Stomach smooth muscle (tissue), 2 donors: Measurements from ENCODE around the gene ARFRP1.

Experiments
- H3K27ac ChIP-seq: one replicate; pipeline ENCODE4 v1.7.0; 2013; ENCODE audit warnings: mild to moderate bottlenecking, low read length, inconsistent platforms
- H3K27me3 ChIP-seq, 2 donors: one replicate each; pipeline ENCODE4 v1.7.0; 2013; ENCODE audit warnings: low read length in 2 of 2; ENCODE audit not compliant: insufficient read depth in 2 of 2, control insufficient read depth in 1 of 2
- H3K36me3 ChIP-seq, 2 donors: one replicate each; pipeline ENCODE4 v1.7.0; 2013; ENCODE audit warnings: low read length in 2 of 2; ENCODE audit not compliant: control insufficient read depth in 2 of 2, insufficient read depth in 2 of 2
- H3K4me1 ChIP-seq: one replicate; pipeline ENCODE4 v1.7.0; 2013; ENCODE audit warnings: low read length; ENCODE audit not compliant: control insufficient read depth, insufficient read depth
- H3K4me3 ChIP-seq, 2 donors: one replicate each; pipeline ENCODE4 v1.7.0; 2013; ENCODE audit warnings: low read length in 2 of 2
- H3K9ac ChIP-seq, 2 donors: one replicate each; pipeline ENCODE4 v1.7.0; 2013; ENCODE audit warnings: low read length in 2 of 2, mild to moderate bottlenecking in 1 of 2
- H3K9me3 ChIP-seq, 2 donors: one replicate each; pipeline ENCODE4 v1.7.0; 2013; ENCODE audit warnings: low read length in 2 of 2; ENCODE audit not compliant: control insufficient read depth in 2 of 2
- donor health status: healthy.
- donor health status: Pancreatic carcinoma.

ARFRP1 gene

GRCh38 chr20:63736893-63737694, 29.3 kb upstream of the ARFRP1 start:
- H3K9ac ChIP-seq, result no peak overlapping the region

GRCh38 chr20:63735859-63736718, 28.3 kb upstream of the ARFRP1 start, which contains the start of gene LIME1:
Gene LIME1 (plus strand): TSS chr20:63736664. CDS start chr20:63737550, 886 bp downstream.
- Histone ChIP-seq H3K36me3 (peaks cover 9 to 15% of the 10 kb centered on the region in 2 donors), H3K9me3 (no peaks in the 10 kb centered on the region), H3K27me3 (no peaks in the 10 kb centered on the region), H3K4me3 (no peak within 1 kb of the TSS), H3K4me1 (peaks cover 22% of the 10 kb centered on the region), H3K27ac (no peak within 1 kb of the TSS), H3K9ac (no peak within 1 kb of the TSS)

More at GRCh38 chr20:63736893-63737694, 29.3 kb upstream of the ARFRP1 start:
- Histone ChIP-seq H3K4me1 (peaks cover 32% of the 10 kb centered on the region), H3K4me3 (no peak overlapping the region), H3K27ac (no peak overlapping the region), H3K36me3 (peaks cover 9 to 14% of the 10 kb centered on the region in 2 donors), H3K27me3 (no peaks in the 10 kb centered on the region), H3K9me3 (no peaks in the 10 kb centered on the region)

- H3K4me1 ChIP-seq, result peaks cover 14% of the 10 kb centered on the region
- H3K9ac ChIP-seq, result no peak overlapping the region
- no peaks in the 10 kb centered on the region for H3K27me3 ChIP-seq
- H3K4me3 ChIP-seq, result no peak overlapping the region
- H3K9me3 ChIP-seq, result no peaks in the 10 kb centered on the region
- H3K36me3 ChIP-seq, result peaks cover 9 to 17% of the 10 kb centered on the region in 2 donors
- no peak overlapping the region for H3K27ac ChIP-seq
Observed at GRCh38 chr20:63734946-63735858, 27.4 kb upstream of the ARFRP1 start.

- Histone ChIP-seq H3K4me3 (no peak overlapping the region), H3K4me1 (peaks cover 13% of the 10 kb centered on the region), H3K36me3 (peaks cover 9 to 17% of the 10 kb centered on the region in 2 donors), H3K9ac (no peak overlapping the region), H3K27ac (no peak overlapping the region), H3K9me3 (no peaks in the 10 kb centered on the region), H3K27me3 (no peaks in the 10 kb centered on the region)
Observed at GRCh38 chr20:63734111-63734945, 26.6 kb upstream of the ARFRP1 start.

- Histone ChIP-seq H3K27me3 (no peaks in the 10 kb centered on the region), H3K27ac (no peak overlapping the region), H3K9me3 (no peaks in the 10 kb centered on the region), H3K9ac (no peak overlapping the region), H3K36me3 (peaks cover 9 to 17% of the 10 kb centered on the region in 2 donors), H3K4me1 (peaks cover 6% of the 10 kb centered on the region), H3K4me3 (no peak overlapping the region)
Observed at GRCh38 chr20:63733579-63734081, 25.9 kb upstream of the ARFRP1 start.

GRCh38 chr20:63733117-63733516, 25.3 kb upstream of the ARFRP1 start:
- Histone ChIP-seq H3K36me3 (peaks cover 9 to 17% of the 10 kb centered on the region in 2 donors), H3K9ac (no peak overlapping the region), H3K4me1 (peaks cover 1% of the 10 kb centered on the region), H3K4me3 (no peak overlapping the region), H3K27me3 (no peaks in the 10 kb centered on the region), H3K27ac (no peak overlapping the region), H3K9me3 (no peaks in the 10 kb centered on the region)

- Histone ChIP-seq H3K4me1 (no peaks in the 10 kb centered on the region), H3K27ac (no peak overlapping the region), H3K9me3 (no peaks in the 10 kb centered on the region), H3K27me3 (no peaks in the 10 kb centered on the region), H3K4me3 (no peak overlapping the region), H3K9ac (no peak overlapping the region), H3K36me3 (peaks cover 9 to 17% of the 10 kb centered on the region in 2 donors)
Observed at GRCh38 chr20:63732118-63733095, 24.6 kb upstream of the ARFRP1 start.

- Histone ChIP-seq H3K27me3 (no peaks in the 10 kb centered on the region), H3K4me3 (no peak overlapping the region), H3K36me3 (peaks cover 9 to 17% of the 10 kb centered on the region in 2 donors), H3K9ac (no peak overlapping the region), H3K9me3 (no peaks in the 10 kb centered on the region), H3K27ac (no peak overlapping the region), H3K4me1 (no peaks in the 10 kb centered on the region)
Observed at GRCh38 chr20:63731410-63731809, 23.6 kb upstream of the ARFRP1 start.
